Progenitor cell of endocrine pancreas (in vitro differentiated cells): Measurements from ENCODE around the gene BIVM. TPM values are rescaled to one million over a fixed set of nuclear protein-coding genes. Genes with fewer than 3 reads are reported as not detected.

Experiments used
- DNase-seq: peaks from one replicate; pipeline ENCODE4 v3.0.0; 2021; ENCODE audit warnings: low spot score; ENCODE audit not compliant: unreplicated experiment
- H3K27ac Mint-ChIP-seq: 2 replicates; pipeline ENCODE4 v1.8.0; 2021; ENCODE audit warnings: mild to moderate bottlenecking, moderate library complexity, mixed read lengths
- H3K27me3 Mint-ChIP-seq: 2 replicates; pipeline ENCODE4 v1.8.0; 2021; ENCODE audit warnings: mixed read lengths
- H3K36me3 Mint-ChIP-seq: 2 replicates; pipeline ENCODE4 v1.8.0; 2022; ENCODE audit warnings: mixed read lengths; ENCODE audit not compliant: insufficient read depth
- H3K4me1 Mint-ChIP-seq: 2 replicates; pipeline ENCODE4 v1.8.0; 2021; ENCODE audit warnings: low read depth, mixed read lengths
- H3K4me3 Mint-ChIP-seq: 2 replicates; pipeline ENCODE4 v1.8.0; 2021; ENCODE audit warnings: low read depth, mild to moderate bottlenecking, moderate library complexity, mixed read lengths
- H3K9me3 Mint-ChIP-seq: 2 replicates; pipeline ENCODE4 v1.8.0; 2021; ENCODE audit warnings: low read depth, mixed read lengths
- CTCF ChIP-seq: fragments of 200-600 bp; sonication (generic); IDR thresholded peaks from one replicate; pipeline ENCODE4 v1.5.0; 2021; ENCODE audit warnings: antibody characterized with exemption, mild to moderate bottlenecking; ENCODE audit not compliant: unreplicated experiment
- total RNA-seq: library from RNA; stranded (reverse); gene quantifications from 2 replicates; pipeline ENCODE4 v1.2.1, GENCODE V29; 2021

BIVM gene
- total RNA-seq, 1 donor from 2014 or later = 28.5 TPM

- no peak for TF ChIP-seq CTCF
- H3K36me3 Mint-ChIP-seq = peaks cover 26% of the 10 kb centered on the region
- H3K4me3 Mint-ChIP-seq = no peak overlapping the region
- H3K4me1 Mint-ChIP-seq = no peaks in the 10 kb centered on the region
- no peak for DNase-seq
- no peaks in the 10 kb centered on the region for H3K9me3 Mint-ChIP-seq
- H3K27me3 Mint-ChIP-seq = no peaks in the 10 kb centered on the region
- peak overlapping the region; percentile 37 for H3K27ac Mint-ChIP-seq
Observed at GRCh38 chr13:102869948-102870676, 71.2 kb downstream of the BIVM start.

- H3K4me1 Mint-ChIP-seq = no peaks in the 10 kb centered on the region
- peak; percentile 94 for TF ChIP-seq CTCF
- DNase-seq = peak; percentile 41
- no peak overlapping the region for H3K4me3 Mint-ChIP-seq
- no peak overlapping the region for H3K27ac Mint-ChIP-seq
- no peaks in the 10 kb centered on the region for H3K27me3 Mint-ChIP-seq
- H3K9me3 Mint-ChIP-seq = no peaks in the 10 kb centered on the region
- H3K36me3 Mint-ChIP-seq = peaks cover 24% of the 10 kb centered on the region
Observed at GRCh38 chr13:102870677-102871415, 71.9 kb downstream of the BIVM start.

GRCh38 chr13:102872131-102872530, 73.2 kb downstream of the BIVM start:
- no peak overlapping the region for H3K27ac Mint-ChIP-seq

GRCh38 chr13:102872531-102872930, 73.6 kb downstream of the BIVM start:
- no peaks in the 10 kb centered on the region for H3K9me3 Mint-ChIP-seq
- H3K27me3 Mint-ChIP-seq = no peaks in the 10 kb centered on the region
- H3K4me3 Mint-ChIP-seq = no peak overlapping the region
- no peak overlapping the region for H3K27ac Mint-ChIP-seq
- no peak for TF ChIP-seq CTCF
- H3K4me1 Mint-ChIP-seq = no peaks in the 10 kb centered on the region
- peaks cover 26% of the 10 kb centered on the region for H3K36me3 Mint-ChIP-seq
- DNase-seq = no peak

More at GRCh38 chr13:102872131-102872530, 73.2 kb downstream of the BIVM start:
- Mint-ChIP-seq H3K27me3 (no peaks in the 10 kb centered on the region), H3K4me1 (no peaks in the 10 kb centered on the region), H3K9me3 (no peaks in the 10 kb centered on the region), H3K4me3 (no peak overlapping the region), H3K36me3 (peaks cover 29% of the 10 kb centered on the region)
- no peak for DNase-seq
- no peak for TF ChIP-seq CTCF

- no peaks in the 10 kb centered on the region for H3K27me3 Mint-ChIP-seq
- no peaks in the 10 kb centered on the region for H3K9me3 Mint-ChIP-seq
- no peak for DNase-seq
- H3K4me1 Mint-ChIP-seq = no peaks in the 10 kb centered on the region
- no peak for TF ChIP-seq CTCF
- peaks cover 24% of the 10 kb centered on the region for H3K36me3 Mint-ChIP-seq
- H3K4me3 Mint-ChIP-seq = no peak overlapping the region
- no peak overlapping the region for H3K27ac Mint-ChIP-seq
Observed at GRCh38 chr13:102873653-102874052, 74.7 kb downstream of the BIVM start.
